Hepatocyte (in vitro differentiated cells): ENCODE results near the gene WNT4.

Source experiments
- EZH2phosphoT487 ChIP-seq: fragments of 200-600 bp; sonication (generic); IDR thresholded peaks from one replicate; pipeline ENCODE4 v1.6.1; 2018; ENCODE audit warnings: antibody characterized with exemption, mild to moderate bottlenecking, low read depth, moderate library complexity; ENCODE audit not compliant: unreplicated experiment, severe bottlenecking
- TF ChIP-seq, protein P1 (sequence below): fragments of 200-600 bp; sonication (generic); IDR thresholded peaks from 2 replicates; pipeline ENCODE4 v1.5.1; 2016; ENCODE audit warnings: antibody characterized with exemption, mild to moderate bottlenecking; ENCODE audit not compliant: poor library complexity

DNA sequence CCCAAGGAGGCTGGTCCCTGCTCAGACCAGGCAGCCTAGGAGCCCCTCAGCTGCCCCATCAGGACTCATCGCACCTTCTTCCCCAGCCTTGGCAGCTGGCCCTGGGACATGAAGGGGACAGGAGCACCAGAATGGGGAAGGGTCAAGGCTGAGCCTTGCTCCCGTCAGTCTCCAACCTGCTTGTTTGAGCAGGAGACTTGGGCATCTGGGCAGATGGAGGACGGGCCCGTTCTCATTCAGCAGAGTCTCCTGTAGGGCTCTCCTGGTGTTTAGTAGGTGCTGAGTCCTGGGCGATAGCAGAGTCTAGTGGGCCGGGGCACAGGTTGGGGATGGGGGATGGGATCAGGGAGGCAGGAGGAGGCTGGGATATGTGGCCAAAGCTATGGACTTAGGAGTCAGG, 47.4 kb upstream of the WNT4 start:
- TF ChIP-seq, protein P1, sequence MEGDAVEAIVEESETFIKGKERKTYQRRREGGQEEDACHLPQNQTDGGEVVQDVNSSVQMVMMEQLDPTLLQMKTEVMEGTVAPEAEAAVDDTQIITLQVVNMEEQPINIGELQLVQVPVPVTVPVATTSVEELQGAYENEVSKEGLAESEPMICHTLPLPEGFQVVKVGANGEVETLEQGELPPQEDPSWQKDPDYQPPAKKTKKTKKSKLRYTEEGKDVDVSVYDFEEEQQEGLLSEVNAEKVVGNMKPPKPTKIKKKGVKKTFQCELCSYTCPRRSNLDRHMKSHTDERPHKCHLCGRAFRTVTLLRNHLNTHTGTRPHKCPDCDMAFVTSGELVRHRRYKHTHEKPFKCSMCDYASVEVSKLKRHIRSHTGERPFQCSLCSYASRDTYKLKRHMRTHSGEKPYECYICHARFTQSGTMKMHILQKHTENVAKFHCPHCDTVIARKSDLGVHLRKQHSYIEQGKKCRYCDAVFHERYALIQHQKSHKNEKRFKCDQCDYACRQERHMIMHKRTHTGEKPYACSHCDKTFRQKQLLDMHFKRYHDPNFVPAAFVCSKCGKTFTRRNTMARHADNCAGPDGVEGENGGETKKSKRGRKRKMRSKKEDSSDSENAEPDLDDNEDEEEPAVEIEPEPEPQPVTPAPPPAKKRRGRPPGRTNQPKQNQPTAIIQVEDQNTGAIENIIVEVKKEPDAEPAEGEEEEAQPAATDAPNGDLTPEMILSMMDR: no peak
- no peak for TF ChIP-seq EZH2phosphoT487
